GM18520 (cell line): ENCODE results near the gene DCAF8.

Experiments used
- ATAC-seq: cut with Tn5 transposase; IDR thresholded peaks from one replicate; pipeline ENCODE4 v1.9.1; 2021; ENCODE audit not compliant: unreplicated experiment

DCAF8 gene

GRCh38 chr1:160171354-160171753, 91.0 kb downstream of the DCAF8 start:
- no peak for ATAC-seq

- ATAC-seq = peak; percentile 45
These were observed 92.6 kb downstream of the DCAF8 start for GRCh38 chr1:160169553-160170399.

- ATAC-seq = no peak
These were observed 93.6 kb downstream of the DCAF8 start for GRCh38 chr1:160168609-160169369.

DNA sequence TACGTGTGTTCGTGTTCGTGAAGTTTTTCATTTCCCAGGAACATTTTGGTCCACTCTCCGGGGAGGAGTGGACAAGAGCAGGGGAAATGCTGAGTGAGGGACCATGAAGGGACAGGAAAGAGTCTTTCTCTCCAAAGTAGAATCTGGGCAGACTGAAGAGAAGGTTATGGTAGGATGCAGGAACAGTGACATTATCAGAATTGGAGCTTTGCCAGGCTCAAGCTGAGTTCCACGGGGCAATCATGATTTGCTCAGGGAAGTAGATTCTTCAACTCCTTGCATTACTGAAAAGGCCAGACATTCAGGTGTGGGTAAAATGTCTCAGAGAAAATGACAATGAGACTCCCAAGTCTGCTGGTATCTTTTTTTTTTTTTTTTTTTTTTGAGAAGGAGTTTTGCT, 94.3 kb downstream of the DCAF8 start:
- no peak for ATAC-seq

GRCh38 chr1:160167580-160167979, 94.8 kb downstream of the DCAF8 start:
- ATAC-seq = no peak

GRCh38 chr1:160167056-160167455, 95.3 kb downstream of the DCAF8 start:
- no peak for ATAC-seq

- ATAC-seq = no peak
These were observed 96.0 kb downstream of the DCAF8 start for GRCh38 chr1:160166166-160166868.
